A172 (cell line): ENCODE data around the gene OLIG2. TPM values are rescaled to one million over a fixed set of nuclear protein-coding genes. Genes with fewer than 3 reads are reported as not detected.

Experiments
- DNase-seq: peaks from one replicate; pipeline ENCODE4 v3.0.0-alpha.2; 2015; ENCODE audit warnings: low spot score
- total RNA-seq: library from RNA; depleted of rRNA; stranded (reverse); fragments of >200 nt; shearing (Covaris generic); gene quantifications from 2 replicates; pipeline ENCODE4 v1.2.3, GENCODE V29; 2014

The OLIG2 gene
- total RNA-seq, 1 experiment from 2014 or later: 1.4 TPM

DNA sequence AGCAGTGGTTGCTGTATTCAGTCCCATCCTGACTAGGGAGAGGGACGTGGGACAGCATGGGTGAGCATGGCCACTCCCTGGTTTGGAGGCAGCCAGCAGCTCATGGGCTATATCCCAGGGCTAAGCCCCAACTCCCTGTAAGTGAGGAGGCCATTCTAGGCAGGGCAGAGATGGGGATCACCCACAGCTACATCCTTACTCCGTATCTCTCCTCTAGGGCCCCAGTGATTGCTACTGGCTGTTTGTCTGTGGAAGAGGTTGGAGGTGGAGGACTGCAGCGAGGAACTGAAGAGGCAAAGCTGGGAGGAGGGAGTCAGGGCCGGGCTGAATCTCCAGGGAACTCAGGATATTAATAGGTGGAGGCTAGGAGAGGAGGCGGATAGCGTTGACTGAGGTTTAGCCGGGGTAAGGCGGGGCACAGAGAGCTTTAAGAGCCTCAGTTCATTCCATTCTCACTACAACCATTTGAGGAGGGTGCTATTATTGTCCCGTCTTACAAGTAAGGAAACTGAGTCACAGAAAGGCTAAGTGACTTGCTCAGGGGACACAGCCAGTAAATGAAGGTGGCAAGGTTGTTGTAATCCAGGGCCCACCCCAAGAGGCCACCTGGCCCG lies 6.8 kb downstream of the OLIG2 start:
- no peak for DNase-seq

DNA sequence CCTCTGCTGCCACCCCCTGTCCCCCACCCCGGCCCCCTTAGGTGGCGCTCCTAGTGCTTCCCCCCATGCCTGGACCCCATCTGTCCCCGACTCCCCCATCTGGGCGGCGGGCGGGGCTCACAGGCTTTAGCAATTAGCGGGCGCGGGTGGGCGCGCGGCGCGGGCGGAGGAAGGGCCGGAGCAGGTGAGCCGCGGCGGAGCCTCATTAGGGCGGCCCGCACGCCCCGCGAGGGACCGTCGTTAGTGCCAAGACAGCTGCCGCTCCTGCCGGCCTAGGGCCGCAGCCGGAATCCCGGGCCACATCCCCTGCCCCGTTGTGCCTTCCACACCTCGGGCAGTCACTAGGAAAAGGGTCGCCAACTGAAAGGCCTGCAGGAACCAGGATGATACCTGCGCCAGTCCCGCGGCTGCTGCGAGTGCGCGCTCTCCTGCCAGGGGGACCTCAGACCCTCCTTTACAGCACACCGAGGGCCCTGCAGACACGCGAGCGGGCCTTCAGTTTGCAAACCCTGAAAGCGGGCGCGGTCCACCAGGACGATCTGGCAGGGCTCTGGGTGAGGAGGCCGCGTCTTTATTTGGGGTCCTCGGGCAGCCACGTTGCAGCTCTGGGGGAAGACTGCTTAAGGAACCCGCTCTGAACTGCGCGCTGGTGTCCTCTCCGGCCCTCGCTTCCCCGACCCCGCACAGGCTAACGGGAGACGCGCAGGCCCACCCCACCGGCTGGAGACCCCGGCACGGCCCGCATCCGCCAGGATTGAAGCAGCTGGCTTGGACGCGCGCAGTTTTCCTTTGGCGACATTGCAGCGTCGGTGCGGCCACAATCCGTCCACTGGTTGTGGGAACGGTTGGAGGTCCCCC lies 7.6 kb downstream of the OLIG2 start:
- DNase-seq: no peak

DNA sequence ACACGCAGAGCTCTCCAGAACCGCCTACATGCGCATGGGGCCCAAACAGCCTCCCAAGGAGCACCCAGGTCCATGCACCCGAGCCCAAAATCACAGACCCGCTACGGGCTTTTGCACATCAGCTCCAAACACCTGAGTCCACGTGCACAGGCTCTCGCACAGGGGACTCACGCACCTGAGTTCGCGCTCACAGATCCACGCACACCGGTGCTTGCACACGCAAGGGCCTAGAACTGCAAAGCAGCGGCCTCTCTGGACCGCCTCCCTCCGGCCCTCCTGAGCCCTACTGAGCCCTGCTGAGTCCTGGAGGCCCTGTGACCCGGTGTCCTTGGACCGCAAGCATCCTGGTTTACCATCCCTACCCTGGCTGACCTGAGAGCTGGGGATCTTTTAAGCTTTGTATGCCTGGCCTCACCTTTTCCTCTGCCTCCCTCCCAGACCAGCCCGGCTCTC lies 8.3 kb downstream of the OLIG2 start:
- DNase-seq: no peak

DNA sequence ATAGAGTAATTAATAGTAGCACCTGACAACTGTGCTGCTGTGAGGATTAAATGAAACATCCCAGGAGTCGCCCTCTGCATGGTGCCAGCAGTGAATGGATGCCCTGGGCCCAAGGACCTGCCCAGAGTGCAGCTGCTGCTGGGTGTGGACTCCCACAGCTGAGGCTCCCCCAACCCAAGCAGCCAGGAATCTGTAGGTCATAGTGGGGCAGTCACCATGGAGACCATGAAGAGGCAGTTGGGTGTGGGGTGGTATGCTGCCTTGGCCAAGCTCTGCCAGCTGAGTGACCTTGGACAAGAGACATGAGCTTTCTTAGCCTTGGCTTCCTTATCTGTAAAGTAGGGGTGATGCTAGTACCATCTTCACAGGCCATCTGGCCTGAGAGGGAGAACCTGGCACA lies 9.4 kb downstream of the OLIG2 start:
- DNase-seq: no peak

DNA sequence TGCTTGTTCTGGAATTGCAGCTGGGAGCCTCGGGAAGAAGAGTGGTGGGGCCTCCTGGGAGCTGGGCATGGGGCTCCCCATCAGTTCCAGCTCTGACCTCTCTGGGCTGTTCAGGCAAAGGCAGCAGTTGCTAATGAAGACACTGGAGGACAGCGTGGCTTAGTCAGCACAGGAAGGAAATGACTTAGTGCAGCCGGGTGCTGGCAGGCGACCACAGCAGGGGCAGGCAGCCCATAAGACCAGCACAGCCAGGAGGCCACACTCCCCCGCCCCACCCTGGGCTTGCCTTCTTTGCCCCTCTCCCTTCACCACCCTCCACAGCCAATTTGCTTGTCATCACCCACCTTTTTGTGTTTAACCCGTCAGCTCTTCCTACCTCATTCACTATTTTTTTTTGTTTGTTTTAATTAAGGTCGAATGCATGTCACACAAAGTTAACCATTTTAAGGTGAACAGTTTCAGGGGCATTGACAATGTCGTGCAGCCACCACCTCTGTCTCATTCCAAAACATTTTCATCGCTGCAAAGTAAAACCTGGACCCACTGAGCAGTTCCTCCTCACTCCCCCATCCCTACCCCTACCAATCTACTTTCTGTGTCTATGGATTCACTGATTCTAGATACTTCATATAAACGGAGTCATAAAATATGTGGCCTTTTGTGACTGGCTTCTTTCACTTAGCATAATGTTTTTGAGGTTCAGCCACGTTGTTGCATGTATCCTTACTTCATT lies 10.9 kb downstream of the OLIG2 start:
- peak; percentile 88 for DNase-seq

DNA sequence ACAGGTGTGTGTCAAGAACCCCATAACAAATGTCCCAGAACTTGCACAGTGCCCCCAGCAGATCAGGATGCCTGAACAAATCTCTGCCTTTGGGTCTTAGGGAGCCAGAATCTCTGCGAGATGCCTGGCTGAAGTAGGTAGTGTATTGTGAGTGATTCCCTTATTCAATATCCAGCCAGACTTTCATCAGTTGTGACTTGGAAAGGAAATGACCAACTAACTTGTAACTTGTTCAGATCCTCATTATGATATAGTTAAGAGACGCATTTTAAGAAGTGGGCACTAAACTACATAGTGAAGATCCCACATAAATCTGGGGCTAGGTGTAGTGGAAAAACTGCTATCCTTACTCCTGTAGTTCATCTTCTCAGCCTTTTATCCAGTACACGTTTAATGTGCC lies 11.8 kb downstream of the OLIG2 start:
- DNase-seq: no peak

DNA sequence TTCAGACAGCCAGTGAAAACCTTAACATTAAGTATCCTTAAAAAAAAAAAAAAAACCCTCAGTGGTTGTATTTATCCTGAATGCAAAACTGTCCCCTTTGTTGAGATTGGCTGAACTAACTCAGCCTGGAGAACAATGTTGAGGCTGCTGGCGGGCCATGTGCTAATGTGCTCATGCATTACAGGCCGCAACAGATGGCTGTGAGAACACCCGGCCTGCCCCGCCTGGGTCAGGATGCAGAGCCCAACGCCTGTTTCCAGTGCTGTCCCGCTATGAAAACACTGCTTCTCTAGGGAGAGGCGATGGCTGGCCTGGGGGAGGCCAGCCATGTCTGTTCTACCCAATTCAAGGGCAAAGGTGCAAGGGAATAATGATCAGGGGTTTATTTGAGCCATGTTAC lies 13.8 kb downstream of the OLIG2 start:
- no peak for DNase-seq

DNA sequence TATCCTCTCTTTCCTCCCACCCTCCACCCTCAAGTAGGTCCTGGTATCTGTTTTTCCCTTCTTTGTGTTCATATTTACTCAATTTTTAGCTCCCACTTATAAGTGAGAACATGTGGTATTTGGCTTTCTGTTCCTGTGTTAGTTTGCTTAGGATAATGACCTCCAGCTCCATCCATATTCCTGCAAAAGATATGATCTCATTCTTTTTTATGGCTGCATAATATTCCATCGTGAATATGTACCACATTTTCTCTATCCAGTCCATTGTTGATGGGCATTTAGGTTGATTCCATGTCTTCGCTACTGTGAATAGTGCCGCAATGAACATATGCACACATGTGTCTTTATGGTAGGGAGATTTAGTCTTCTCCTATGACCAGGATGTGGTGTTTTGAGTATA lies 14.5 kb downstream of the OLIG2 start:
- no peak for DNase-seq

DNA sequence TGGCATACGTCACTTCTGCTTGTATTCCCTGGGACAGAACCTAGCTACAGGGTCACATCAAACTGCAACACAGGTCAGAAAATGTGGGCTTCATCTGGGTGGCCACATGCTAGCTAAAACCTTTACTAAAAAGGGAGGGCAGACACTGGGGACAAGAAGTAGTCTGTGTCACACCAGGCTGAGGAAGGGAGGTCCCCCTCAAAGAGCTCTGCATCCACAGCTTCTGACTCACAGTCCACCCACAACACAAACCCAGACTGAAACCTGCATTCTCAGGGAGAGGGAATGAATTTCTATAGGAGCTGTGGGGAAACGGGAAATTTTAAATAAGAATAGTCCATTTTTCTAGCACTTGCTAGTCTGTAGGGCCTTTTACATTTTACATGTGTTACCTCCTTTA lies 16.2 kb downstream of the OLIG2 start:
- DNase-seq: peak; percentile 62

DNA sequence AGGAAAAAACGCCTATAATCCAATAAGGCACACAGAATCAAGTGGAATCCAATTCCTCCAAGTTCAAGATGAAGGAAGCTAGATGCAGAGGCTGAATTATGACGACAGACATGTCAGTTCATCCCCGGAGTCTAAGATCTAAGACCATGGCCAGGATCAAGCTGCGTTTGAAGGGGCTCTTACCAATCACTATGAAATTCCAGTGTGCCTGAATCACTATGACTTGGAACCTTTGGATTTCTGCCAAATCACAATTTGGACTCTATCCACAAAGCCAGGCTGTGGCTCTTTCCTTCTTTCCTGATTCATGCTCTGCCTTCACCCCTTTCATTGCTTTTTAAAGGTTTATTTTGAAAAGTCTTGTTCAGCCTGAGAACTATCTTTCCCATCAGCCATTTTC lies 17.1 kb downstream of the OLIG2 start:
- DNase-seq: peak; percentile 98

DNA sequence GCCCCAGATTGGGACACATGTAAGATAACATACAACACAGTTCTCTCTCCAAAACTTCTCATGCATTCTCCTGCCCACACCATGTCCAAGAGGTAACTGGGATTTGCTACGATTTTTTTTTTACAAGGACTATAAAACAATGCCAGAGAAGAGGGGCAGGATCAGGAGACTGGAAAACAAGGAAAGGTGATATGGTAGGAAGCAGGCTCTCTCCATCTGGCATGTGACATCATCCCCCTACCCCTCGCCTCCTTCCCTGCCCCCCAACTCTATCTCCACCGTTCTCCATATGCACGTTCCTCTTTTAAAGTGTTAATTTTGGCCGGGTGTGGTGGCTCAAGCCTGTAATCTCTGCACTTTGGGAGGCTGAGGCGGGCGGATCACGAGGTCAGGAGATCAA lies 20.7 kb downstream of the OLIG2 start:
- DNase-seq: no peak

DNA sequence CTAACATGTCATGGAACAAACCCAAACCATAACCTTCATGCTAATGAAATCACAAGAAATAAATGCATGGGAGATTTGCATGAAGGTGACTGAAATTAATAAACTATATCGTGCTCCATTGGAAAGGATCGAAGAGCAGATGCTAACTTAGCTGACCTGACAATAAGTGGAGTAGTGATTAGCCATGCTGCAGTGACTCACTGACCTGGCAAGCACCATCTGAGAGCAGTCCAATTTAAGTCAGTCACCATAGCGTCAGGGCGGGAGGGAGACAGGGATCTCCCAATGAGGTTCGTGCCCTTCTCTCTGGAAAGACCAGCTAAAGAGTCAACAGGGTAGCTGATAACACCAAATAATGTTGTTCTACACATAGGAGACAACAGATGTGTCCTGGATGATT lies 21.5 kb downstream of the OLIG2 start:
- DNase-seq: peak; percentile 83

DNA sequence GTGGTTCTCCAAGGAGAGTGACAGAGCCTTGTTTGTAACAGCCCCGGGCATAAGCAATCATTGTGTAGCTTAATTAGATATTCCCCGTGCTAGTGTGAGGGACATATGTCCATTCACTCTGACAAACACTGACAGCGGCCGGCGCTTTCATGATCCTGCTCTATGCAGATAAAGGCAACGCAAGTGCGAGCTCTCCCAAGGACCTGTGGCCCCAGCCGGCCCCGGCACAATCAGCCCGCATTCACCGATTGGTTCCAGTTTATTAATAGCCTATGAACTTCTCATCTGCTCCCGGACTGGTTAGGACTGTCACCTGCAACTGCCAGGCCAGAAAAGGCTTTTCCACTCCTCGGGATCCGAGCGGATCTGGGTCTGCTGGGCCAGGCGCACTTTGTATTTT lies 26.2 kb downstream of the OLIG2 start:
- DNase-seq: no peak

DNA sequence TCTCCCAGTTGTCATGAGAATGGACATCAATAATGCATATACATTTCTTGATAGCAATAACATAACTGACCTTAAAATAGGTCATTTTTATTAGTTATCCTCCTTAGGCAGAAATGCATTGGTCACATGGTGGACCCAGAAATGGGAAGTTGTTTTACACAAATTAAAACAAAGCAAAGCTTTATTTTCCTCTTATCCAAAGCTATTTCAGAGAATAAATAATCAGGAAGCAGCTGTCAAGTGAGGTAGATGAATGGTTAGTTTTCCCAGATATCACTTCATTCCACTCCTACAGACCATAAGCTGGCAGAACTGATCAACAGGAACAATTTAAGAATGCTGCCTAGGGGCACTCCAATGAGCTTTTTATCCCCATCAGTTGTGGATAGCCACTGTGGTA lies 28.2 kb downstream of the OLIG2 start:
- DNase-seq: no peak

DNA sequence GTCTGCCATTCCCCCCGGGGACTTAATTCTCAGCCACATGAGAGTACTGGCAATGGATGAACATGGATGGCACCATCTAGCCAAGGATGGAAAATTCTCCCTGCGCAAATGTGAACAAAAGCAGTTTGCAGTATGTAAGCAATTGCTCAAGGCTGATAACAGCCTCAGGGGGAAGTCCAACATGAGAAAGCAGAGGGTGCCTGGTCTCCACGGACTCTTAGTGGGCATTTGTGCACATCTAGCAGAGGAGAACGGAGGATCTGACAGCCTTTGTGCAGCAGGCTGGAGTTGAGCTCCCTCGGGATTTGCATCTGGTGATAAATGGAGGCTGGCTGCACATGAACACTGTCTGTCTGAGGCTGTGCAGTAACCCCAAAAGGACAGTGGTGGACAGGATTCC lies 30.3 kb downstream of the OLIG2 start:
- DNase-seq: no peak

DNA sequence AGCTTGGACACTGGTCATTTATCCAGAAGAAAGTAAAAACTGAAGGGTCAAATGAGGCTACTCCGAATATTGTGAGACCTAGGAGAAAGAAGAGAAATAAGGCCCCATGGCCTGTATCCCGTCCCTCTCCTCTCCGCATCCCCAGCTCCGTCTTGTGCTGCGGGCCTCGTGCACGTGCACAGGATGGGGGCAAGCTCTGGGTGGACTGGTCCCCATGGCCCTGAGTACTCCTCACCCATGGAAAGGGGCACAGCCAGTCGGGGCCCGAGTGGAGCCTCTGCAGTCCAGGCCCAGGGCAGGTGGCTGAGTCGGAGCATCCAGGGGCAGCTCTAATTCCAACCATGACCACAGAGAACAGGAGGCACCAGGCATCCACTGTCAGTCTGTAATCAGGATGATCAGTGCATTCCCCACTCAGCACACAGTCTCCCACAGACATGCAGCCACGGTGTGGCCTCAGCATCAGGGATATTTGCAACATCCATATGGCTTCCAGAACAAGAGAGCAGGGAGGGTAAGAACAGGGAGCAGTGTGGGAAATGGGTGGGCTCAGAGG lies 31.7 kb downstream of the OLIG2 start:
- DNase-seq: no peak

DNA sequence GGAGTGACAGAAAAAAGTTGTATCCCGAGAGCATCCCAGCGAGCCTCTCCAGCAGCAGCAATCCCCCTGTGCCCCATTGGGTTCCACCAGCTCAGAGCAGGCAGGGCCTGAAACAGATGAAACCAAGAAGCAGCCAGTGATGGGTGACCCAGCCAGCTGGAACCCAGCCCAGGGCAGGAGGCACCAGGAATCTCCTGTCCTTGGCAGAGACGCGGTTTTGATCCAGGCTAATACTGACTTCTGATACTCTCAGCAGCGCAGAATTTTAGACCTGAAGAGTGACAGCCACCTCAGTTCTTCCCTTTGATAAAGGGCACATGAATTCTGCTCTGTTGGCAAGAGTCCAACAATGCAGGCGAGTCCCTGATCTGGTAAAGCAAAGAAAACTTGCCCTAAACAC lies 32.8 kb downstream of the OLIG2 start:
- no peak for DNase-seq

DNA sequence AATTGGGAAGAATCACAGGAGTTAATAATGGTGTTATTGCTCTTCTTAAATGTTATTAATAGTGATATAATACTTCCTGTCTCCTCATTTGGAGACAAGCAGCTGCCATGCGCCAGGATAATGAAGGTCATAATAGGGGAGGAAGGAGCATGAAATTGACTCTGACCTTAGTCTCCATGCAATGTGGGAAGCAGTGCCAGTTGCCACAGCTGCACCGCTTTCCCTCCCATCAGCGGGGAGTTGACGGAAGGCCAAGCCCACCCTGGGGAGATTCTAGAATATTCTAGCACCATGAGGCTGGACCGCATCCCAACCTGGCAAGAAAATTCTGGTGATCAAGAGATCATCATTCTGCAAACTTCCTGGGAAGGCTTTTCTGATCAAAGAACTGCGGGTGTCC lies 33.2 kb downstream of the OLIG2 start:
- DNase-seq: no peak

DNA sequence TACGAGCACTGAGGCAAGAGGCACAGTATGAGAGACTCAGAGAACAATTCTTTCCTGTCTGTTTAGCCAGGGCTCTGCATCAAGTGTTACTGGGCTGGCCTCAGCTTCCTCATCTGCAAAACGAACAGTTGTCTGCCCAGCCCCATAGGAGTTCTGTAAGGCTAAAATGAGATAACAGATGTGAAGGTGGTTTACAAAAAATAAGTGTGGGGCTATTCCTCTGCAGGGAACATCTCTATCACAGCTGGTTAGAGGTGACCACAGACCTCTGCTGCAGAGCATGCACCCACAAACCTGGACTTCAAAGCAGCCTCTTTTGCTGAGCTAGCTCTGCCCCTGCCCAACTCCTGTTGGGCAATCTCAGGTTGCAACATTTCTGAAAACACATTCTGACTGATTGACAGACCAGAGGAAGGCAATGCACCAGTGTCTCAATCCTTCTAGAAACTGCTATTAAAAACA lies 33.7 kb downstream of the OLIG2 start:
- DNase-seq: no peak

DNA sequence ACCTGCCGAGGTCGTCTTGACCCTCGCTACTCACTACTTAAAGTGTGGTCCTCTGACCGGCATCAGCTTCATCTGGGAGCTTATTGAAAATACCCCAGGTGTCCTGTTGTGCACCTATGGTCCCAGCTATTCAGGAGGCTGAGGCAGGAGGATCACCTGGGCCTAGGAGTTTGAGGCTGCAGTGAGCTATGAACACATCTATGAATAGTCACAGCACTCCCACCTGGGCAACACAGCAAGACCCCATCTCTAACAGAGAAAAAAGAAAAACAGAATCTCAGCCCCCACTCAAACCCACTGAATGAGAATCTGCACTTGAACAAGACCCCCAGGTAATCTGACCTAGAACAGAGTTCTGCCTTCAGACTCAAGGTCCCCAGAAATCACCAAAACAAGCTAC lies 35.5 kb downstream of the OLIG2 start:
- DNase-seq: no peak

DNA sequence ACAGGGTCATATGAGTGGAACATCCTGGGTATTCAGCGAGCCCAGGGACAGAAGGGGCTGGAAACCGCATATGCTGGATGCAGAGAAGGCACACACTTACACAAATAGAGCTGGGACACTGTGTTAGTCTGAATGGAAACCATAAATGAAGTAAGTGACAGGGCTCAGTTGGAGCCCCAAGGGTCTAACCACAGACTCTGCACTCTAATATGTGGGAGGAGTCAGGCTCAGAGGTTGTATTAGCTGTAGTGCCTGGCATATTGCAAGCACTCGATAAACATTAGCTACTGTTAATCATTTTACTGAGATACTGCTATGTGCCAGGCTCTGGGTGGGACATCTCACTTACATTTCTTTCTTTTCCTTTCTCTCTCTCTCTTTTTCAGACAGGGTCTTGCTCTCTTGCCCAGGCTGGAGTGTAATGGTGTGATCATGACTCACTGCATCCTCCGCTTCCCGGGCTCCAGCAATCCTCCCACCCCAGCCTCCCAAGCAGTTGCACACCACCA lies 37.7 kb downstream of the OLIG2 start:
- DNase-seq: no peak
